Common myeloid progenitor, CD34-positive (primary cell): ENCODE results near the gene NOSTRIN.

Source experiments
- CTCF ChIA-PET: fragments of 350-600 bp; sonication (Branson Sonifier 250); formaldehyde crosslinking; loops from one replicate; lab custom pipeline; 2021; ENCODE audit warnings: antibody characterized with exemption; lab: Charles Lee
- POLR2A ChIA-PET: fragments of 350-600 bp; sonication (Branson Sonifier 250); formaldehyde crosslinking; loops from one replicate; lab custom pipeline; 2021; ENCODE audit warnings: antibody characterized with exemption; lab: Charles Lee
- DNase-seq, 3 donors: peaks; one replicate each; pipeline versions ENCODE4 v3.0.0 to v3.0.0-alpha.2; 2013
- H3K27ac ChIP-seq, 2 experiments: 1 replicate in 1 of 2; 2 replicates in 1 of 2; pipeline ENCODE4 v1.7.0; 2013; ENCODE audit warnings: inconsistent platforms in 2 of 2, low read length in 2 of 2, mild to moderate bottlenecking in 2 of 2, low read depth in 1 of 2, moderate library complexity in 1 of 2; ENCODE audit not compliant: severe bottlenecking in 2 of 2, insufficient read depth in 1 of 2, poor library complexity in 1 of 2
- H3K27me3 ChIP-seq, 5 experiments: replicated peaks in 2 of 5; 1 replicate in 3 of 5; 2 replicates in 2 of 5; pipeline versions ENCODE4 v1.6.1 to v1.7.0; 2013; ENCODE audit warnings: low read length in 4 of 5, mild to moderate bottlenecking in 2 of 5, moderate library complexity in 2 of 5, inconsistent platforms in 1 of 5; ENCODE audit not compliant: insufficient read depth in 5 of 5, control insufficient read depth in 4 of 5
- H3K36me3 ChIP-seq, 4 experiments: 1 replicate in 2 of 4; 2 replicates in 2 of 4; pipeline versions ENCODE4 v1.6.1 to v1.7.0; 2013; ENCODE audit warnings: low read length in 3 of 4, control low read depth in 1 of 4, mild to moderate bottlenecking in 1 of 4; ENCODE audit not compliant: control insufficient read depth in 4 of 4, insufficient read depth in 4 of 4
- H3K4me1 ChIP-seq, 4 experiments: 1 replicate in 3 of 4; 2 replicates in 1 of 4; pipeline versions ENCODE4 v1.6.1 to v1.7.1; 2013; ENCODE audit warnings: low read length in 3 of 4, mild to moderate bottlenecking in 3 of 4, control low read depth in 1 of 4, inconsistent platforms in 1 of 4, moderate library complexity in 1 of 4; ENCODE audit not compliant: control insufficient read depth in 4 of 4, insufficient read depth in 4 of 4; ENCODE audit errors: control extremely low read depth in 1 of 4
- H3K4me3 ChIP-seq, 7 experiments: 1 replicate in 4 of 7; 2 replicates in 3 of 7; pipeline versions ENCODE4 v1.5.1 to v1.7.0; 2013; ENCODE audit warnings: mild to moderate bottlenecking in 7 of 7, low read length in 6 of 7, moderate library complexity in 6 of 7, inconsistent platforms in 2 of 7, low read depth in 2 of 7, control low read depth in 1 of 7; ENCODE audit not compliant: insufficient read depth in 4 of 7, control insufficient read depth in 1 of 7; ENCODE audit errors: extremely low read depth in 1 of 7
- H3K9me3 ChIP-seq, 5 experiments: 1 replicate in 4 of 5; 2 replicates in 1 of 5; pipeline versions ENCODE4 v1.6.1 to v1.7.1; 2013; ENCODE audit warnings: low read length in 4 of 5, mild to moderate bottlenecking in 2 of 5, inconsistent platforms in 1 of 5, low read depth in 1 of 5, moderate library complexity in 1 of 5; ENCODE audit not compliant: control insufficient read depth in 4 of 5, insufficient read depth in 2 of 5; ENCODE audit errors: control extremely low read depth in 1 of 5
- WGBS: methylation state at CpG from one replicate; pipeline ENCODE4 v1.1.5; 2013; ENCODE audit not compliant: insufficient coverage; 5-methylcytosine and 5-hydroxymethylcytosine counted together

NOSTRIN gene

DNA sequence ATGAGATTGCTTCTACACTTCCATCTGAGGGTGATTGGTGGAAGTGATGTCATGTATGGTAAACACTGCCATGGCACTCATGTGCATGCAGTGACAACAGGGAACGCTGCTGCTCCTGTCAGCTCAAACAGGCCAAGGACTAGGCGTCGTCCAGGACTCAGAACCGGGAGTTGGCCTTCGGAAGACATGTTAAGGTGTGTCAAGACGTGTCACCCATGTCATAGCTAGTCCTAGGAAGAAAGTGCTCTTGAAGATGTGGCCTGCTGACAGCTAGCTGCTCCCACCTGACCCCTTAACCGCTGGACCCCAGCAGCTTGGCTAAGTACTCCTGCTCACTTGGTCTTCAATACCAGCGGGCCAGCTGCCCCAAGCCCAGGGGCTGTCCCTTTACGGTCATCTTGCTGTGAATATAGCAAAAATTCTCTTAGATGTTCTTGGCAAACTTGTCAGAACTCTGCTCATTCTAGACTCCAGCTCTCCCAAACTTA is 6.3 kb upstream of the NOSTRIN start:
- Histone ChIP-seq H3K4me3 (no peak overlapping the region), H3K27ac (peak overlapping the region in 1 of 2 experiments; percentile 17), H3K9me3 (no peaks in the 10 kb centered on the region), H3K27me3 (no peaks in the 10 kb centered on the region), H3K36me3 (no peaks in the 10 kb centered on the region), H3K4me1 (peaks cover 0 to 2% (median 0%) of the 10 kb centered on the region in 4 experiments)
- CTCF ChIA-PET = interaction anchor here (1.6 to 1.7 kb wide), 3 partner anchors 8 to 19 kb away, joined by 3 to 4 read pairs (median 4); no protein-coding TSS in a partner anchor
- DNase-seq = no peak
- WGBS = 95% methylated on average over 9 of the region's 9 CpGs
- POLR2A ChIA-PET = no interaction called here

DNA sequence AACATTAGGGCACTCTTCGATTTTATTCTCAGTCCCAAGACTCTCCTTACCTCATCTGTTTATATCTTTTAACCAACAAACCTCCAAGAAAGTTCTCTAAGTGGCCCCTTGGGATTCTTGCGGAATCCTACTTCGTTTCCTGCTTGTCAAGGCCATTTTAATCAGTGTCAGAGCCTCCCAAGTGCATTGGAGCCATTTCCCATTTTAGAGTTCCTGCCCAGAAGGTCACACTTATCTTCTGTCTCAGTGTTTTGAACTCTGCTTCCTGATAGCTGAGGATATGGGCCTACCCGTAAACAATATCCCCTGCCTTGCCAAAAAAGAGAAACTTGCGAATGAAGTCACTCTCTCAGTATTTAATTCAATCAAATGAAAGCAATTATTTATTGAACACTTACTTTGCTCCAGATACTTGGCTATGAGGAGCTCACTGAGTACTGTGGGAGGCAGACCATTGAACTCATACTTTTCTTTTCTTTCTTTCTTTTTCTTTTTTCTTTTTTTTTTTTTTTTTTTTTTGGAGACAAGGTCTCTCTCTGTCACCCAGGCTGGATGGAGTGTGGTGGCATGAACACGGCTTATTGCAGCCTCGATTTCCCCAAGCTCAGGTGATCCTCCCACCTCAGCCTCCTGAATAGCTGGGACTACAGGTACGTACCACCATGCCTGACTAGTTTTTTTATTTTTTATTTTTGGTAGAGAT is 5.7 kb upstream of the NOSTRIN start:
- ChIA-PET CTCF (interaction anchor here (0.7 to 1.7 kb wide), 3 partner anchors 12 to 307 kb away, joined by 4 read pairs; no protein-coding TSS in a partner anchor), POLR2A (no interaction called here)
- peaks cover 0 to 2% (median 0%) of the 10 kb centered on the region in 4 experiments for H3K4me1 ChIP-seq
- 41% methylated on average over 4 of the region's 8 CpGs for WGBS
- H3K36me3 ChIP-seq = no peaks in the 10 kb centered on the region
- H3K4me3 ChIP-seq = no peak overlapping the region
- no peaks in the 10 kb centered on the region for H3K9me3 ChIP-seq
- H3K27ac ChIP-seq = peak overlapping the region in 1 of 2 experiments; percentile 17
- no peaks in the 10 kb centered on the region for H3K27me3 ChIP-seq
- no peak for DNase-seq

DNA sequence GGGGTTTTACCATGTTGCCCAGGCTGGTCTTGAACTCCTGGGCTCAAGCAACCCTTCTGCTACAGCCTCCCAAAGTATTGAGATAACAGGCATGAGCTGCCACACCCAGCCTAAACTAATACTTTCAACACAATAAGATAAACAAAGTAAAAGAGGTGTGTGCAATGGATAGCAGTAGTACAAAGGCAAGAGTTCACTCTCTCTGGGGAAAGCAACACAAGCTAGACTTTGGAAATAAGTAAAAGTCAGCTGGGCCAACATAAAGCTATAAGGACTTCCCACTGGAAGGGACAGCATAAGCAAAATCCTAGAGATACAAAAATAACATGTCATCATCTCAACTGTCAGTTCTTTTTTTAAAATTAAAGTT is 5.2 kb upstream of the NOSTRIN start:
- peaks cover 1 to 4% (median 2%) of the 10 kb centered on the region in 4 experiments for H3K4me1 ChIP-seq
- POLR2A ChIA-PET = no interaction called here
- no peaks in the 10 kb centered on the region for H3K27me3 ChIP-seq
- no peaks in the 10 kb centered on the region for H3K9me3 ChIP-seq
- DNase-seq = no peak
- H3K4me3 ChIP-seq = no peak overlapping the region
- CTCF ChIA-PET = interaction anchor here (0.7 to 1.7 kb wide), 3 partner anchors 12 to 306 kb away, joined by 4 read pairs; no protein-coding TSS in a partner anchor
- no peak overlapping the region for H3K27ac ChIP-seq
- H3K36me3 ChIP-seq = no peaks in the 10 kb centered on the region

DNA sequence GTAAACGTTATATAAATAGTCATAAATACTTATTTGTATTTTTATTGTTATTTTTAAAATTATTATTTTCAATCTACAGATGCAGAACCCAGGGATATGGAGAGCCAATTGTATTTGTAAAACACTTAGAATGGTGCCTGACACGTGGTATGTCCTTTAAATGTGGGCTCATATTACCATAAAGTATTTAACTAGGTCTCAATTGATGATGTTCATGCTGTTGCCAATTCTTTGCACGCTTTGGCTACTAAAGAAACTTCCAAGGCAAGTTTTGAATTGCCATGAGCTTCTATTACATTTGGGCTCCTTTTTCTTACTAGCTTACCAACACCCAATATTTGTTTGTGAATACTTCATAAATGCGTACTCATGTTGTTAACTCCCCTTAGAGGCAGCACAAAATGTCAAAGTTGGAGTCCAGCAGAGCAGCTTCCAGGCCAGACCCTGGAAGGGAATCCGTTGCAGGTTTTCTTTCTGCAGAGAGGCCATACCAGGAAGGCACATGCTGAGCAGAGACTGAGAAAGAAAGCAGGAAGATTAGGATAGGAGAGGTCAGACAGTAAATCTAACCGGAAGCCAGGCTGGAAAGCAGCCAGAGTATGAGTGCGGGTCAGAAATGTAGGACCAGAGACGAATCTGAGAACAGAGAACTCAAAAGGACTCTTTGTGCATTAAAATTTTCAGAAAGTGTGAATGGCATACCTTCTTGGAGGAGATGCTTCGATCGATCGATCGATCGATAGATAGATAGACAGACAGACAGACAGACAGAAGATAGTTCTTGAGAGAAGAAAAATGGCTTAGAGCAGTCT is 4.2 kb upstream of the NOSTRIN start:
- Histone ChIP-seq H3K4me1 (peaks cover 2 to 13% (median 7%) of the 10 kb centered on the region in 4 experiments), H3K27ac (no peak overlapping the region), H3K36me3 (no peaks in the 10 kb centered on the region), H3K9me3 (no peaks in the 10 kb centered on the region), H3K27me3 (no peaks in the 10 kb centered on the region), H3K4me3 (no peak overlapping the region)
- DNase-seq = no peak
- 95% methylated on average over 11 of the region's 13 CpGs for WGBS
- ChIA-PET POLR2A (no interaction called here), CTCF (interaction anchor here (1.6 kb wide), 1 partner anchor 13 kb away, joined by 4 read pairs; no protein-coding TSS in a partner anchor)

DNA sequence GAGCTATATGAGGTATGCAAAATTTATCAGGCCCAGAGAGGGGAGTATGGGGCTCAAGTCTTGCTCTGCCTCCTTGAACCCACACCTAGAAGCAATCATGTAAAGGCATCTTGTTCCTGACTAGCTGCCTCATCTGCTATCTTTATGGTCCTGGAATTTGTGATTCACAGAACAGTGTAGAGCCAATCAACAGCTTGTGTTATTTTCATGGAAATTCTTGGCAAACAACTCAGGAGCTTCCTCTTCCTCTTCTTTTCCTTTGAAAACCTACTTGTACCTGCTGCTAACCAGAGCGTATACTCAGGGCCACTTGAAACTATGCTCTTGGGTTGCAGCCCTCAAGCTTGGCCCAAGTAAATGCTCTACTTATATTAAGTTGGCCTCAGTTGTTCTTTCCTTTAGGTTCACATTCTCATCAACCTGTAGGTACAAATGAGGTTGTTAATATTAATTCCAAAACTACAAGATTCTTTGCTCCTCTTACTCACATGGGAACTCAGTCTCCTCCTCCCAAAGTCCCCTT is 3.5 kb upstream of the NOSTRIN start:
- ChIA-PET POLR2A (no interaction called here), CTCF (no interaction called here)
- no peak for DNase-seq
- no peaks in the 10 kb centered on the region for H3K9me3 ChIP-seq
- no peak overlapping the region for H3K4me3 ChIP-seq
- peaks cover 2 to 13% (median 7%) of the 10 kb centered on the region in 4 experiments for H3K4me1 ChIP-seq
- WGBS = 100% methylated on average over 1 of the region's 1 CpG
- no peak overlapping the region for H3K27ac ChIP-seq
- H3K27me3 ChIP-seq = no peaks in the 10 kb centered on the region
- no peaks in the 10 kb centered on the region for H3K36me3 ChIP-seq

DNA sequence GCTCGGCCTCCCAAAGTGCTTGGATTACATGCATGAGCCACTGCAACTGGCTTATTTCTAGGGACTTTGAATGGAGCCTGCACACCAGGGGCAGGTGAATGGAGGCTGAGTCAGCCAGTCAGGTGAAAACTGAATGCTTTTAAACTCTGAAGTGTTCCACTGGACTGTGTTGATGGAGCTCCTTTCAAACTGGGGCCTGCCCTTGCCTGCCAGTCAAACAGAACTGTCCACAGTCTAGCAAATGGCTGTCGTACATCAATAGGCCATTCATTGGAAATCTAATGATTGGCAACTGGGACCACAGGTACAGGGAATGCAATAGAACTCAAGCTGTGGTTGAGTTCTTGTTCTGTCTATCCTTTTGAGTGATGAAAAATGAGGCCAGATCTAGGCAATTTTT is 966 bp upstream of the NOSTRIN start:
- Histone ChIP-seq H3K4me3 (no peak overlapping the region), H3K4me1 (peaks cover 2 to 13% (median 7%) of the 10 kb centered on the region in 4 experiments), H3K9me3 (no peaks in the 10 kb centered on the region), H3K36me3 (no peaks in the 10 kb centered on the region), H3K27ac (no peak overlapping the region), H3K27me3 (no peaks in the 10 kb centered on the region)
- 50% methylated on average over 2 of the region's 2 CpGs for WGBS
- POLR2A ChIA-PET = no interaction called here
- CTCF ChIA-PET = interaction anchor here (1.4 to 1.7 kb wide), 2 partner anchors 14 to 39 kb away, joined by 4 to 6 read pairs; no protein-coding TSS in a partner anchor
- no peak for DNase-seq
